Psoas muscle (tissue), 8 donors: Measurements from ENCODE around the gene RUFY3. TPM values are rescaled to one million over a fixed set of nuclear protein-coding genes. Genes with fewer than 3 reads are reported as not detected.

Experiments used
- ATAC-seq, 4 donors: fragments of 200-7000 bp; cut with Tn5 transposase; one replicate each; pipeline ENCODE4 v1.9.1; 2020; ENCODE audit warnings: moderate library complexity in 3 of 4, mild to moderate bottlenecking in 2 of 4
- DNase-seq, 2 donors: peaks; one replicate each; pipeline ENCODE4 v3.0.0-alpha.2; 2020
- H3K27ac ChIP-seq: fragments of 200-600 bp; one replicate; pipeline ENCODE4 v1.8.0; 2022
- H3K27me3 ChIP-seq, 3 donors: fragments of 200-600 bp in 1 of 3; one replicate each; pipeline versions ENCODE4 v1.6.1 to v1.8.0; 2013 to 2022; ENCODE audit warnings: low read length in 2 of 3, mild to moderate bottlenecking in 2 of 3, moderate library complexity in 1 of 3; ENCODE audit not compliant: insufficient read depth in 3 of 3
- H3K36me3 ChIP-seq, 2 donors: fragments of 200-600 bp in 1 of 2; one replicate each; pipeline versions ENCODE4 v1.6.1 to v1.8.0; 2013 to 2022; ENCODE audit warnings: low read depth in 1 of 2, mild to moderate bottlenecking in 1 of 2, moderate library complexity in 1 of 2; ENCODE audit not compliant: insufficient read depth in 1 of 2
- H3K4me1 ChIP-seq: fragments of 200-600 bp; one replicate; pipeline ENCODE4 v1.8.0; 2022
- H3K4me3 ChIP-seq: fragments of 200-600 bp; one replicate; pipeline ENCODE4 v1.8.0; 2022; ENCODE audit warnings: mild to moderate bottlenecking
- H3K9me3 ChIP-seq: fragments of 200-600 bp; one replicate; pipeline ENCODE4 v1.8.0; 2022
- CTCF ChIP-seq: fragments of 200-600 bp; IDR thresholded peaks from one replicate; pipeline ENCODE4 v1.8.0; 2022; ENCODE audit warnings: antibody characterized with exemption
- WGBS, 3 donors: extraction: QIAGEN DNeasy Blood & Tissue Kit; methylation state at CpG; one replicate each; pipeline versions ENCODE4 v1.1.6 to v1.1.7; 2013; 5-methylcytosine and 5-hydroxymethylcytosine counted together
- intact Hi-C, 2 donors: fragments of 100-400 bp; cut with DNase I; formaldehyde crosslinking; loops; one replicate each; pipeline versions ENCODE4 v1.11.0 to v1.14.2; 2022
- polyA plus RNA-seq, 3 donors: library from polyadenylated mRNA; stranded (reverse); fragments of 200-250 nt; gene quantifications; one replicate each; pipeline ENCODE4 v1.2.3, GENCODE V29; 2013
- total RNA-seq, 4 donors: library from RNA; stranded (reverse); fragmentation: NEBNext Ultra II Directional in 2 of 4; extraction: Animal tissue kit (Norgen Biotek cat#: 25700) in 2 of 4; gene quantifications; one replicate each; pipeline versions ENCODE4 v1.2.1 to v1.2.4, GENCODE V29; 2021 to 2023
- donor health status: healthy with polysubstance abuse.
- donor health status: DM: no; HTN: no; CAD: no; lungs with moderate emphysema.
- donor health status: Bipolar disorder and iron deficiency.
- donor health status: healthy.
- donor health status: DM: yes; HTN: yes; CAD: no.
- donor health status: DM: no; HTN: no; CAD: no.
- donor health status: DM: no; HTN: no; CAD: no.
- donor health status: DM: yes; HTN: yes; CAD: no.

RUFY3 gene
- total and polyA plus RNA-seq, 7 donors = 15.1 to 53.7 (median 35.2) TPM

GRCh38 chr4:70816894-70817293, 95.1 kb downstream of the RUFY3 start:
- DNase-seq = no peak

GRCh38 chr4:70818173-70818855, 96.5 kb downstream of the RUFY3 start:
- Histone ChIP-seq H3K4me3 (no peak overlapping the region), H3K27ac (no peak overlapping the region), H3K9me3 (no peaks in the 10 kb centered on the region), H3K27me3 (no peaks in the 10 kb centered on the region), H3K4me1 (no peaks in the 10 kb centered on the region), H3K36me3 (peaks cover 6 to 72% of the 10 kb centered on the region in 2 donors)
- 74 to 88% (median 81%) methylated on average over 5 of the region's 5 CpGs for WGBS, 3 donors
- intact Hi-C loops = no loop called here
- no peak for TF ChIP-seq CTCF
- no peak for DNase-seq
- ATAC-seq = peak in 1 of 4 donors; percentile 33

More at GRCh38 chr4:70816894-70817293, 95.1 kb downstream of the RUFY3 start:
- no peaks in the 10 kb centered on the region for H3K9me3 ChIP-seq
- H3K4me3 ChIP-seq = no peak overlapping the region
- no peaks in the 10 kb centered on the region for H3K27me3 ChIP-seq
- TF ChIP-seq CTCF = no peak
- no peaks in the 10 kb centered on the region for H3K4me1 ChIP-seq
- peaks cover 3 to 61% of the 10 kb centered on the region in 2 donors for H3K36me3 ChIP-seq
- no peak overlapping the region for H3K27ac ChIP-seq
- 50 to 51% (median 50%) methylated on average over 2 of the region's 2 CpGs for WGBS, 3 donors
- intact Hi-C loops = no loop called here
- ATAC-seq = no peak

GRCh38 chr4:70818921-70819320, 97.2 kb downstream of the RUFY3 start:
- Histone ChIP-seq H3K4me3 (no peak overlapping the region), H3K27ac (no peak overlapping the region), H3K36me3 (peaks cover 6 to 74% of the 10 kb centered on the region in 2 donors), H3K4me1 (no peaks in the 10 kb centered on the region), H3K27me3 (no peaks in the 10 kb centered on the region), H3K9me3 (no peaks in the 10 kb centered on the region)
- WGBS, 3 donors = 93 to 99% (median 93%) methylated on average over 3 of the region's 3 CpGs
- ATAC-seq = no peak
- intact Hi-C loops = no loop called here
- DNase-seq = no peak
- TF ChIP-seq CTCF = no peak

GRCh38 chr4:70829015-70829414, 107.3 kb downstream of the RUFY3 start:
- no peak for TF ChIP-seq CTCF
- WGBS, 3 donors = 95 to 99% (median 98%) methylated on average over 3 of the region's 3 CpGs

GRCh38 chr4:70829492-70829891, 107.7 kb downstream of the RUFY3 start:
- no peak for TF ChIP-seq CTCF
- Histone ChIP-seq H3K4me1 (peaks cover 17% of the 10 kb centered on the region), H3K27ac (peak overlapping the region; percentile 70), H3K9me3 (no peaks in the 10 kb centered on the region), H3K36me3 (peaks cover 20 to 96% of the 10 kb centered on the region in 2 donors), H3K4me3 (no peak overlapping the region), H3K27me3 (no peaks in the 10 kb centered on the region)
- no peak for DNase-seq
- intact Hi-C loops = no loop called here
- 22 to 47% (median 38%) methylated on average over 1 of the region's 1 CpG for WGBS, 3 donors
- ATAC-seq = peak; percentile 95 to 98 (median 96)

More at GRCh38 chr4:70829015-70829414, 107.3 kb downstream of the RUFY3 start:
- DNase-seq (no peak), ATAC-seq (no peak)
- Histone ChIP-seq H3K27me3 (no peaks in the 10 kb centered on the region), H3K4me1 (peaks cover 17% of the 10 kb centered on the region), H3K9me3 (no peaks in the 10 kb centered on the region), H3K36me3 (peaks cover 20 to 96% of the 10 kb centered on the region in 2 donors), H3K4me3 (no peak overlapping the region), H3K27ac (peak overlapping the region; percentile 70)
- intact Hi-C loops = no loop called here
